Prostate gland (tissue), 2 donors: ENCODE data around the gene HOXD8. TPM values are rescaled to one million over a fixed set of nuclear protein-coding genes. Genes with fewer than 3 reads are reported as not detected.

ENCODE experiments used
- DNase-seq: peaks from one replicate; pipeline ENCODE4 v3.0.0-alpha.2; 2019; ENCODE audit warnings: low spot score
- H3K27ac ChIP-seq, 2 donors: fragments of 200-600 bp; sonication (generic); 2 replicates each; pipeline ENCODE4 v1.5.1; 2017 to 2019
- H3K27me3 ChIP-seq: fragments of 200-600 bp; sonication (generic); replicated peaks from 2 replicates; pipeline ENCODE4 v1.5.1; 2019; ENCODE audit not compliant: insufficient read depth
- H3K36me3 ChIP-seq, 2 donors: fragments of 200-600 bp; sonication (generic); 1 replicate in 1 of 2; 2 replicates in 1 of 2; pipeline versions ENCODE4 v1.5.1 to v1.8.1; 2017 to 2019
- H3K4me1 ChIP-seq: fragments of 200-600 bp; sonication (generic); replicated peaks from 2 replicates; pipeline ENCODE4 v1.5.1; 2019
- H3K4me3 ChIP-seq, 2 donors: fragments of 200-600 bp; sonication (generic); 2 replicates each; pipeline ENCODE4 v1.5.1; 2017 to 2019
- H3K9me3 ChIP-seq: fragments of 200-600 bp; sonication (generic); 2 replicates; pipeline ENCODE4 v1.5.1; 2017
- CTCF ChIP-seq, 4 experiments: fragments of 200-600 bp in 2 of 4; fragments of 450-650 bp in 2 of 4; sonication (generic) in 2 of 4; IDR thresholded peaks; 1 replicate in 3 of 4; 2 replicates in 1 of 4; pipeline ENCODE4 v1.5.1; 2016 to 2019; ENCODE audit warnings: antibody characterized with exemption in 4 of 4, mild to moderate bottlenecking in 2 of 4, moderate library complexity in 2 of 4
- POLR2A ChIP-seq: fragments of 450-650 bp; IDR thresholded peaks from one replicate; pipeline ENCODE4 v1.6.1; 2016; ENCODE audit warnings: antibody characterized with exemption, mild to moderate bottlenecking
- POLR2AphosphoS5 ChIP-seq: sonication (generic); formaldehyde crosslinking; IDR thresholded peaks from one replicate; pipeline ENCODE4 v1.6.1; 2017; ENCODE audit warnings: antibody characterized with exemption
- WGBS: methylation state at CpG from one replicate; pipeline ENCODE4 v1.1.5; 2018; 5-methylcytosine and 5-hydroxymethylcytosine counted together
- intact Hi-C: fragments of 100-400 bp; cut with DNase I; formaldehyde crosslinking; loops from one replicate; pipeline ENCODE4 v1.14.2; 2022
- total RNA-seq, 2 donors: library from RNA; depleted of rRNA; stranded (reverse); fragments of >200 nt; gene quantifications; one replicate each; pipeline ENCODE4 v1.1.0, GENCODE V29; 2016

The HOXD8 gene
- total RNA-seq, 2 donors from 2014 or later = 10.4 to 30.8 TPM

- Histone ChIP-seq H3K9me3 (no peaks in the 10 kb centered on the region), H3K4me3 (peak overlapping the region; percentile 26 to 33), H3K27me3 (peaks cover 28% of the 10 kb centered on the region), H3K27ac (peak overlapping the region; percentile 77 to 82), H3K4me1 (no peaks in the 10 kb centered on the region), H3K36me3 (no peaks in the 10 kb centered on the region)
- no peak for DNase-seq
- TF ChIP-seq CTCF (IDR thresholded peaks at IDR 0.05) = no peak
- no peak for TF ChIP-seq POLR2AphosphoS5
- TF ChIP-seq POLR2A = no peak
- 1% methylated on average over 26 of the region's 26 CpGs for WGBS
- intact Hi-C loops = loop anchor here (5.0 kb wide), 2 partner anchors 717 to 832 kb away; no protein-coding TSS in a partner anchor
Observed at GRCh38 chr2:176084611-176085119, 44.8 kb upstream of the HOXD8 start.

DNA sequence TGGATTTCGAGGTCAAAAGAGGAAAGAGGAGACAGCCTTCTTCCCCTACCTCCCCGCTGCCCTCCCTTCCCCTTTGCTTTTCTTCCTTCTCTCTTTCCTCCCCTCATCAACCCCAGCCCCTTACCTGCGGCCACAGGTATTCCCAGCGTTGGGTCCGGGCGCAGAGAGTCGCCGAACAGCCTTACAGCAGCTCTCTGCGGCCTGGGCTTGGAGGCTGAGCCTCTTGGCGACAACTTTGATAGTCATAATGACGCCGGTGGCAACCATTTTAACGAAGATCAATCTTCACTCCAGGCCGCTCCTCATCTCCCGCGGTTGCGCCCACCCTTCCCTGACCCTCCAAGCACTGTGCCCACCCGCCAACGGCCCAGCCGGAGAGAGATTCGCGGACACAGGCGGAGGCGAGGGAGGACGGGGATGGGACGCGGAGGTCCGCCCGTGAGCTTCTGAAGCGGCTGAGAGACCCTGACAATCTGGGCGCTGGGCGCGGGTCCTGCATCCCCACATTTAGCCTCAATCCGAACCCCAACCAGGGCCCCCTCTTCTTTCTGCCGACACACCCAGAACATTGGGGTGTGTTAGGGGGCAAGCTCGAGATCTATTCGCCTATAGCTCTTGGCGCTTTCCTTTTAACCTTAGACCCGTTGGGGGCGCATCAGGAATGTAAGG is 44.3 kb upstream of the HOXD8 start:
- H3K27ac ChIP-seq = peak overlapping the region; percentile 77 to 82
- intact Hi-C loops = loop anchor here (5.0 kb wide), 2 partner anchors 718 to 833 kb away; no protein-coding TSS in a partner anchor
- H3K4me1 ChIP-seq = no peaks in the 10 kb centered on the region

GRCh38 chr2:176085861-176086771 is 43.4 kb upstream of the HOXD8 start:
- intact Hi-C loops = loop anchor here (2.0 to 5.0 kb wide), 3 partner anchors 395 to 834 kb away; no protein-coding TSS in a partner anchor
- TF ChIP-seq POLR2AphosphoS5 (peak; percentile 20), CTCF (IDR thresholded peaks at IDR 0.05) (peak; percentile 19 to 57 (median 44)), POLR2A (no peak)
- Histone ChIP-seq H3K4me1 (no peaks in the 10 kb centered on the region), H3K27me3 (peaks cover 27% of the 10 kb centered on the region), H3K9me3 (no peaks in the 10 kb centered on the region), H3K27ac (peak overlapping the region; percentile 77 to 82), H3K36me3 (no peaks in the 10 kb centered on the region), H3K4me3 (peak overlapping the region; percentile 26 to 33)
- DNase-seq = no peak
- WGBS = 5% methylated on average over 40 of the region's 46 CpGs

More for the DNA sequence above, 44.3 kb upstream of the HOXD8 start:
- Histone ChIP-seq H3K36me3 (no peaks in the 10 kb centered on the region), H3K4me3 (peak overlapping the region; percentile 26 to 33), H3K9me3 (no peaks in the 10 kb centered on the region), H3K27me3 (peaks cover 27% of the 10 kb centered on the region)
- no peak for TF ChIP-seq CTCF (IDR thresholded peaks at IDR 0.05)
- TF ChIP-seq POLR2A = no peak
- no peak for TF ChIP-seq POLR2AphosphoS5
- DNase-seq = no peak
- WGBS = 3% methylated on average over 40 of the region's 40 CpGs

DNA sequence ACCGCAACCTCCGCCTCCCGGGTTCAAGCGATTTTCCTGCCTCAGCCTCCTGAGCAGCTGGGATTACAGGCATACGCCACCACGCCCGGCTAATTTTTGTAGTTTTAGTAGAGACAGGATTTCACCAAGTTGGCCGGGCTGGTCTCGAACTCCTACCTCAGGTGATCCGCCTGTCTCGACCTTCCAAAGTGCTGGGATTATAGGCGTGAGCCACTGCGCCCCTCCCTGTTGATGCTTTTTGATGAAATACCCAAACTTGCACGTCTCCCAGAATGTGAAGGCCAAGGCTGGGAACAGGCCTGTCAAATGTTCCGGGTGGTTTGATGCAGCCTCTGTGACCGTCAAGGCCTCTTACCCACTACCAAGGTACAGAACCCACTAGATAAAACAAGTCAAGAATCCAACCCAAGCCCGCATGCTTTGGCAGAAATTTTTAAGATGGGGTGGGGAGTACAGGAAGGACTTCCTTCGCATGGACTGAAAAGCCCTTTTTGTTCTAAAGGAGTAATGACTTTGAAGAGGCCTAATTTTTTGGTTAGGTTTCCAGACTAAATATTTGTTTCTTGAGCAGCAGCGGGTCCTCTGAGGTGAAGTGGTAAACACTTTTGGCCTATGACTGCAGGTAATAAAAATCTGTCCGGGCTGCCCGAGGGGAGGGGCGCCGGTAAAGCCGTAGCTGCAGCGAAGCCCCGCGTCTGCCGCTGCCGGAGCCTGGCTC is 42.0 kb upstream of the HOXD8 start:
- intact Hi-C loops = loop anchor here (2.0 to 5.0 kb wide), 3 partner anchors 397 to 835 kb away; no protein-coding TSS in a partner anchor
- no peaks in the 10 kb centered on the region for H3K4me1 ChIP-seq
- TF ChIP-seq POLR2A (no peak), POLR2AphosphoS5 (no peak), CTCF (IDR thresholded peaks at IDR 0.05) (no peak)
- peak overlapping the region; percentile 10 to 21 for H3K4me3 ChIP-seq
- peaks cover 23% of the 10 kb centered on the region for H3K27me3 ChIP-seq
- no peak for DNase-seq
- WGBS = 56% methylated on average over 29 of the region's 29 CpGs
- peak overlapping the region; percentile 67 to 70 for H3K27ac ChIP-seq
- no peaks in the 10 kb centered on the region for H3K36me3 ChIP-seq
- H3K9me3 ChIP-seq = no peaks in the 10 kb centered on the region
